D721Med (cell line): ENCODE data around the gene HSF5.

Source experiments
- DNase-seq: peaks from one replicate; pipeline ENCODE4 v3.0.0; 2011; ENCODE audit warnings: low spot score; ENCODE audit not compliant: insufficient read length
- FAIRE-seq: peaks from 2 replicates; lab custom pipeline; 2011; peaks lifted over from hg19 to GRCh38; lab: Jason Lieb, UNC
- CTCF ChIP-seq: IDR thresholded peaks from 2 replicates; pipeline ENCODE4 v1.5.1; 2012; ENCODE audit warnings: mild to moderate bottlenecking, control low read depth; ENCODE audit not compliant: insufficient read depth; ENCODE audit errors: missing control alignments

The HSF5 gene

DNA sequence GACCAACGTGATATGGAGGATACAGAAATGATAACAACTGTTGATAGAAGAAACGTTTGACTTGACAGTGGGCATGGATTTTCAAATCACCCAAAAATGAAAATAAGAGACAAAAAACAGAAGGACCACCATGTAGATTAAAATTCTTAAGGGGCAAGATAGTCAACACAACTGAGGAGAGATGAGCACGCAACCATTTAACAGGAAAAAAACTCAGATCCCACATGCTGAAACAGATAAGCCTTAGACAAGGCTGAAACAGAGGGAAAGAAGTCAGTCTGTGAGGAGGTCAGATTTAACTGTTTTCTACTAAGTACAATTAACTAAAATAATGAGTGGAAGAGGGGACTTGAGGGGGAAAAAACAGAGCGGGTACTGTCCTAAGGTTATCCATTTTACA is 92.0 kb downstream of the HSF5 start:
- no peak for TF ChIP-seq CTCF
- DNase-seq (no peak), FAIRE-seq (no peak)

- DNase-seq (no peak), FAIRE-seq (no peak)
- TF ChIP-seq CTCF: no peak
Measured at GRCh38 chr17:58394534-58395223, 93.5 kb downstream of the HSF5 start.

DNA sequence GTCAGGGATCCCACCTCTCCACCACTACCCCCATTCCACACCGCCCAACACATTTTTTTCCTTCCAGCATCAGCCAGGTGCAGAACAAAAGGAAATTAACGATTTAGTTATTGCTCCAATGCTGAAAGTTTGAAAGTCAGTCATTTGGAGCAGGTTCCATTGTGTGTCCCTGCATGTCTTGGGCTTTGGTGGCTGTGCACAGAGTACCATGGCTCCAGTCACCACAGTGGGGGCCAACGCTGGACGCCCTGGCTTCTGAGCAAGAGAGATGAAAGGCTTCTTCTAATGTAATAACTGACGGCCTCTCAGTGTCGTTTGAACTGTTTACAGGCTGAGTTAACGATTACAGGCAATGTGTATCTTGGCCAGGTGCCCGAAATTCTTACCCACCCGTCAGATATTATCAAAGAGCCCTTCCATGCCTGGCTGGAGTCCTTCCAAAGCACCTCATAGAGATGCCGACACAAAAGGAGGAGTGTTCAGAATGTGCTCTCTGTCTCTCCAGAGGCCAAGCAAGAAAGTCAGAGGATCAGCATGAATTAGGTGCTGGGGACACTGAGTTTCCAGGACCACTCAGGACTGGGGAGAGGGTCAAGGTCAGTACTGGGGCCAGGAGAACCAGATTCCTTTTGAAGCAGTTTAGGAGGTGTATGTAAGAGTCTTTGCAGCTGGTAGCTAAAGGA is 96.8 kb downstream of the HSF5 start:
- no peak for TF ChIP-seq CTCF
- DNase-seq (no peak), FAIRE-seq (no peak)

DNA sequence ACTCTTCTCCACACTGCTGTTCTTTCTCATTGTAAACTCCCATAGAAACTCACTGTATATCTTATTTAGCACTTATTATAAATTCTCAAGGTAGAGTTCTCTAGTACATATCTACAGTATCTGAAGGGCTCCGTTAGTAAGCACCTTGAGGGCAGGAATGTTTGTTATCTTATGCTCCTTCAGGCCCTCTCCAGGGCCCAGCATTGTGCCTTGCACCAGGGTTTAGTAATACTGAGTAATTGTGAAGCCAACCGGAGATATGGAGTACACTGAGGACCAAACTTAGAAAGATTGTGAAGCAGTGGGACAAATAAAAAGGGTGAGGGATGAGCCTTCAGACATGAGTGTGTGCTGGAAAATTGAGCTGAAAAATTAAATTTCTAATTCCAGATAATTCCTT is 97.3 kb downstream of the HSF5 start:
- FAIRE-seq: no peak
- no peak for DNase-seq
- TF ChIP-seq CTCF: no peak

DNA sequence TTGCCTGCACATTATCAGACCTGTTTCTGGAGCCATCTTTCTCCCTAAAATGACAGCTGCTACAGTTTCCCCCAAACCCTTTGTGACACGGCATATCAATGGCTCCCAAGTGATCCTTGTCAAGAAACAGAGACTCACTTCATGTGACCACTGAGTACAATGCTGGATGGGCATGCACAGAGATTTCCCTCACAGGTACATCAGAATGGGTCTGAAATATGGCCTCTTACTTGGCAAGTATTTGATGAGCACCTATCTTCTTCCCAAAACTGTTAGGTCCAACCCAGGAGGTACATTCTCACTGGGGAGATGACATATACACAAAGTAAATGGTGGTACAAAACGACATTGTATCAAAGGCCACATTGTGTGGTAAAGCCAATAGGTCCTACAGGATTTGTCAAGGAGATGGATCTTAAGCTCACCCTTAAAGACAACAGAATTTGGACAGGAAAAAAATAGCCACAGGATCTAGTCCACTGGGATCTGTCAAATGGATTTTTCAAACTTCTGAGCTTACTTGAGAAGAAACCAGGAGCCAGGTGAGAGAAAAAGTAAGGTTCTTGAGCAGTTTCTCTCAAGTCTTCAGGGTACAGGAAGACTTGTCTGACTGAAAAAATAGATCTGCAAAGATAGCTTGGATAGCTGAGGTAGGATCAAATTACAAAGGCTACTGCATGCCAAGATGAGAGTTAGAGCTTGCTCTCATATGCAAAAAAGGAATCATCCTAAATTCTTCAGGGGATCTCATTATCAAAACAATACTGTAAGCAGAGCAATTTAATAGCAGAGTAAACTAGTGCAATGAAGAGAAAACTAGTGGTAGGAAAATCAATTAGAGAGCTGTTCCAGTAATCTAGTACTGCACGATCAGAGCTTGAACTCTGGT is 99.7 kb downstream of the HSF5 start:
- FAIRE-seq: no peak
- no peak for TF ChIP-seq CTCF
- no peak for DNase-seq

DNA sequence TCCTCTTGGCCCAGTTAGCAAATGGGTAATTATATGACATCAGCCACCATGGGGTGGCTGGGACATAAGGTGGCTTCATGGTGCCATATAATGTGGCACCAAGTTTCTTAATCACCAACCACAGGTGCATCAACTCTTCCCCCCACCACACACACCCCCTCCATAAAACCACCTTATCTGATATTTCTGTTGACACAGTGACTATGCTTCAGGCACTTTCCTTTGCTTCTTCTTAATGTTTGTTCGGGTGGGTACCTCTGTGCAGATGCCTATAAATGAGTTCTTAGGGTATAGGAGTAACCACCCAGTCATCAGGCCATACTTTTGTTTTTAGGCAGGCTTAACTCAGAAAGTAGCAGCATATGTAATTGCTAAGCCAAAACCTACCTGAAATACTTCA is 100.4 kb downstream of the HSF5 start:
- FAIRE-seq (no peak), DNase-seq (no peak)
- TF ChIP-seq CTCF: no peak
